ENCODE data around the gene SPATA2L.
"Not testable (repeated sequence)": the region's sequence is repeated elsewhere in the genome, so short reads cannot be mapped to it uniquely, and the experiment has no call there.

Gene SPATA2L

GRCh38 chr16:89699629-89700099 is 1.8 kb downstream of the SPATA2L start:
- not testable (repeated sequence) for H3K36me3 ChIP-seq (ENCODE audit: control insufficient read depth, insufficient read depth, low read length); H3K9ac ChIP-seq (ENCODE audit: low read length); H3K27me3 ChIP-seq (ENCODE audit: control insufficient read depth, insufficient read depth, low read length); H3K4me3 ChIP-seq (ENCODE audit: low read length); H3K9me3 ChIP-seq (ENCODE audit: control insufficient read depth, low read length)
- H3K4me1 ChIP-seq (ENCODE audit: control insufficient read depth, insufficient read depth, low read length) = peaks cover 19% of the 10 kb centered on the region

- not testable (repeated sequence) for H3K9me3 ChIP-seq (ENCODE audit: control insufficient read depth, low read length); H3K27me3 ChIP-seq (ENCODE audit: control insufficient read depth, insufficient read depth, low read length); H3K4me3 ChIP-seq (ENCODE audit: low read length); H3K36me3 ChIP-seq (ENCODE audit: control insufficient read depth, insufficient read depth, low read length); H3K9ac ChIP-seq (ENCODE audit: low read length)
- H3K4me1 ChIP-seq (ENCODE audit: control insufficient read depth, insufficient read depth, low read length) = peaks cover 19% of the 10 kb centered on the region
Observed at GRCh38 chr16:89698717-89699116, 2.8 kb downstream of the SPATA2L start.

GRCh38 chr16:89697616-89698331 is 3.7 kb downstream of the SPATA2L start:
- H3K4me3 ChIP-seq (ENCODE audit: low read length) = no peak overlapping the region
- no peaks in the 10 kb centered on the region for H3K9me3 ChIP-seq (ENCODE audit: control insufficient read depth, low read length)
- H3K27me3 ChIP-seq (ENCODE audit: control insufficient read depth, insufficient read depth, low read length) = no peaks in the 10 kb centered on the region
- no peak overlapping the region for H3K9ac ChIP-seq (ENCODE audit: low read length)
- H3K4me1 ChIP-seq (ENCODE audit: control insufficient read depth, insufficient read depth, low read length) = peaks cover 19% of the 10 kb centered on the region
- peaks cover 14% of the 10 kb centered on the region for H3K36me3 ChIP-seq (ENCODE audit: control insufficient read depth, insufficient read depth, low read length)

- no peak overlapping the region for H3K9ac ChIP-seq (ENCODE audit: low read length)
- H3K4me1 ChIP-seq (ENCODE audit: control insufficient read depth, insufficient read depth, low read length) = peaks cover 16% of the 10 kb centered on the region
- peaks cover 14% of the 10 kb centered on the region for H3K36me3 ChIP-seq (ENCODE audit: control insufficient read depth, insufficient read depth, low read length)
- H3K4me3 ChIP-seq (ENCODE audit: low read length) = no peak overlapping the region
- H3K27me3 ChIP-seq (ENCODE audit: control insufficient read depth, insufficient read depth, low read length) = no peaks in the 10 kb centered on the region
- no peaks in the 10 kb centered on the region for H3K9me3 ChIP-seq (ENCODE audit: control insufficient read depth, low read length)
Observed at GRCh38 chr16:89697161-89697615, 4.3 kb downstream of the SPATA2L start.

- peaks cover 14% of the 10 kb centered on the region for H3K36me3 ChIP-seq (ENCODE audit: control insufficient read depth, insufficient read depth, low read length)
- no peaks in the 10 kb centered on the region for H3K27me3 ChIP-seq (ENCODE audit: control insufficient read depth, insufficient read depth, low read length)
- H3K9ac ChIP-seq (ENCODE audit: low read length) = no peak overlapping the region
- H3K4me1 ChIP-seq (ENCODE audit: control insufficient read depth, insufficient read depth, low read length) = peaks cover 14% of the 10 kb centered on the region
- H3K9me3 ChIP-seq (ENCODE audit: control insufficient read depth, low read length) = no peaks in the 10 kb centered on the region
- H3K4me3 ChIP-seq (ENCODE audit: low read length) = no peak overlapping the region
Observed at GRCh38 chr16:89696670-89697128, 4.8 kb downstream of the SPATA2L start.

GRCh38 chr16:89695875-89696669 is 5.4 kb downstream of the SPATA2L start:
- H3K36me3 ChIP-seq (ENCODE audit: control insufficient read depth, insufficient read depth, low read length) = peaks cover 14% of the 10 kb centered on the region
- H3K4me1 ChIP-seq (ENCODE audit: control insufficient read depth, insufficient read depth, low read length) = peaks cover 14% of the 10 kb centered on the region
- H3K9ac ChIP-seq (ENCODE audit: low read length) = no peak overlapping the region
- no peaks in the 10 kb centered on the region for H3K27me3 ChIP-seq (ENCODE audit: control insufficient read depth, insufficient read depth, low read length)
- no peak overlapping the region for H3K4me3 ChIP-seq (ENCODE audit: low read length)
- no peaks in the 10 kb centered on the region for H3K9me3 ChIP-seq (ENCODE audit: control insufficient read depth, low read length)

- peaks cover 19% of the 10 kb centered on the region for H3K36me3 ChIP-seq (ENCODE audit: control insufficient read depth, insufficient read depth, low read length)
Observed at GRCh38 chr16:89695086-89695874, 6.2 kb downstream of the SPATA2L start.

GRCh38 chr16:89694784-89695085 is 6.8 kb downstream of the SPATA2L start:
- not testable (repeated sequence) for H3K4me1 ChIP-seq (ENCODE audit: control insufficient read depth, insufficient read depth, low read length); H3K27me3 ChIP-seq (ENCODE audit: control insufficient read depth, insufficient read depth, low read length); H3K9ac ChIP-seq (ENCODE audit: low read length); H3K9me3 ChIP-seq (ENCODE audit: control insufficient read depth, low read length); H3K4me3 ChIP-seq (ENCODE audit: low read length)
- peaks cover 24% of the 10 kb centered on the region for H3K36me3 ChIP-seq (ENCODE audit: control insufficient read depth, insufficient read depth, low read length)

More at GRCh38 chr16:89695086-89695874, 6.2 kb downstream of the SPATA2L start:
- peaks cover 8% of the 10 kb centered on the region for H3K4me1 ChIP-seq (ENCODE audit: control insufficient read depth, insufficient read depth, low read length)
- no peaks in the 10 kb centered on the region for H3K27me3 ChIP-seq (ENCODE audit: control insufficient read depth, insufficient read depth, low read length)
- H3K9ac ChIP-seq (ENCODE audit: low read length) = no peak overlapping the region
- no peak overlapping the region for H3K4me3 ChIP-seq (ENCODE audit: low read length)
- H3K9me3 ChIP-seq (ENCODE audit: control insufficient read depth, low read length) = no peaks in the 10 kb centered on the region

- Histone ChIP-seq H3K9me3 (ENCODE audit: control insufficient read depth, low read length) (no peaks in the 10 kb centered on the region), H3K36me3 (ENCODE audit: control insufficient read depth, insufficient read depth, low read length) (peaks cover 24% of the 10 kb centered on the region), H3K9ac (ENCODE audit: low read length) (no peak overlapping the region), H3K27me3 (ENCODE audit: control insufficient read depth, insufficient read depth, low read length) (no peaks in the 10 kb centered on the region), H3K4me1 (ENCODE audit: control insufficient read depth, insufficient read depth, low read length) (no peaks in the 10 kb centered on the region), H3K4me3 (ENCODE audit: low read length) (no peak overlapping the region)
Observed at GRCh38 chr16:89693931-89694783, 7.3 kb downstream of the SPATA2L start.

- Histone ChIP-seq H3K27me3 (ENCODE audit: control insufficient read depth, insufficient read depth, low read length) (no peaks in the 10 kb centered on the region), H3K9me3 (ENCODE audit: control insufficient read depth, low read length) (no peaks in the 10 kb centered on the region), H3K4me1 (ENCODE audit: control insufficient read depth, insufficient read depth, low read length) (peaks cover 4% of the 10 kb centered on the region), H3K9ac (ENCODE audit: low read length) (no peak overlapping the region), H3K36me3 (ENCODE audit: control insufficient read depth, insufficient read depth, low read length) (peaks cover 24% of the 10 kb centered on the region), H3K4me3 (ENCODE audit: low read length) (no peak overlapping the region)
Observed at GRCh38 chr16:89693289-89693731, 8.2 kb downstream of the SPATA2L start.

GRCh38 chr16:89691986-89692569 is 9.4 kb downstream of the SPATA2L start:
- Histone ChIP-seq H3K36me3 (ENCODE audit: control insufficient read depth, insufficient read depth, low read length) (peaks cover 24% of the 10 kb centered on the region), H3K4me1 (ENCODE audit: control insufficient read depth, insufficient read depth, low read length) (peaks cover 17% of the 10 kb centered on the region), H3K9ac (ENCODE audit: low read length) (no peak overlapping the region), H3K27me3 (ENCODE audit: control insufficient read depth, insufficient read depth, low read length) (no peaks in the 10 kb centered on the region), H3K4me3 (ENCODE audit: low read length) (no peak overlapping the region), H3K9me3 (ENCODE audit: control insufficient read depth, low read length) (no peaks in the 10 kb centered on the region)

All from mucosa of stomach (tissue), 1 donor.